Bronchial epithelial cell (primary cell): ENCODE results near the gene LRFN5. TPM values are rescaled to one million over a fixed set of nuclear protein-coding genes. Genes with fewer than 3 reads are reported as not detected.

Source experiments
- DNase-seq: peaks from one replicate; pipeline ENCODE4 v3.0.0-alpha.2; 2010; ENCODE audit warnings: low read depth
- FAIRE-seq: peaks from 2 replicates; lab custom pipeline; 2011; peaks lifted over from hg19 to GRCh38; lab: Jason Lieb, UNC
- H3K27me3 ChIP-seq: 2 replicates; pipeline ENCODE4 v1.5.1; 2011; ENCODE audit warnings: low read length; ENCODE audit not compliant: control insufficient read depth, insufficient read depth
- H3K36me3 ChIP-seq: 2 replicates; pipeline ENCODE4 v1.5.1; 2011; ENCODE audit warnings: low read length; ENCODE audit not compliant: control insufficient read depth, insufficient read depth
- H3K4me3 ChIP-seq: 2 replicates; pipeline ENCODE4 v1.5.1; 2011; ENCODE audit warnings: mild to moderate bottlenecking, low read depth, low read length, control low read depth
- total RNA-seq: library from RNA; depleted of rRNA; stranded (reverse); fragments of >200 nt; gene quantifications from 2 replicates; pipeline ENCODE4 v1.2.1, GENCODE V29; 2014
- TF ChIP-seq, protein P1 (sequence below): IDR thresholded peaks from 2 replicates; pipeline ENCODE4 v1.5.1; 2011; ENCODE audit warnings: mild to moderate bottlenecking, moderate library complexity, low read length, control low read depth, inconsistent platforms; ENCODE audit not compliant: insufficient read depth, severe bottlenecking

Gene LRFN5
- total RNA-seq, 1 donor from 2014 or later, result under 0.01 TPM

DNA sequence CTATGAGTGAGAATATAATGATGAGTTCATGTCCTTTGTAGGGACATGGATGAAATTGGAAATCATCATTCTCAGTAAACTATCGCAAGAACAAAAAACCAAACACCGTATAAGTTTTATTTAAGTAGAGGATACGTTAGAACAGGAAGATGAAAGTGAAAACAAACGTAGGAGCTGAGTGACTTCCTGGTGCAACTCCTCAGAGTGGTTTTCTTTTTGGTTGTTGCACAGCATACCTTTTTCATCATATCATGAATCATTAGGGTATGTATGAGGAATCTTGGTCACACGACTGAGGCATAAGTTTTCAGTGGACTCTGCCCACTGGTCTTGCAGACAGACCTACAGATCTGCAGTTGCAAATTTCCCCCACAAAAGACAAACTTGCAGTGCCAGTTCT is 199.0 kb downstream of the LRFN5 start:
- FAIRE-seq, result no peak
- TF ChIP-seq, protein P1, sequence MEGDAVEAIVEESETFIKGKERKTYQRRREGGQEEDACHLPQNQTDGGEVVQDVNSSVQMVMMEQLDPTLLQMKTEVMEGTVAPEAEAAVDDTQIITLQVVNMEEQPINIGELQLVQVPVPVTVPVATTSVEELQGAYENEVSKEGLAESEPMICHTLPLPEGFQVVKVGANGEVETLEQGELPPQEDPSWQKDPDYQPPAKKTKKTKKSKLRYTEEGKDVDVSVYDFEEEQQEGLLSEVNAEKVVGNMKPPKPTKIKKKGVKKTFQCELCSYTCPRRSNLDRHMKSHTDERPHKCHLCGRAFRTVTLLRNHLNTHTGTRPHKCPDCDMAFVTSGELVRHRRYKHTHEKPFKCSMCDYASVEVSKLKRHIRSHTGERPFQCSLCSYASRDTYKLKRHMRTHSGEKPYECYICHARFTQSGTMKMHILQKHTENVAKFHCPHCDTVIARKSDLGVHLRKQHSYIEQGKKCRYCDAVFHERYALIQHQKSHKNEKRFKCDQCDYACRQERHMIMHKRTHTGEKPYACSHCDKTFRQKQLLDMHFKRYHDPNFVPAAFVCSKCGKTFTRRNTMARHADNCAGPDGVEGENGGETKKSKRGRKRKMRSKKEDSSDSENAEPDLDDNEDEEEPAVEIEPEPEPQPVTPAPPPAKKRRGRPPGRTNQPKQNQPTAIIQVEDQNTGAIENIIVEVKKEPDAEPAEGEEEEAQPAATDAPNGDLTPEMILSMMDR, result no peak
- DNase-seq, result no peak
- H3K4me3 ChIP-seq, result no peak overlapping the region
- no peaks in the 10 kb centered on the region for H3K27me3 ChIP-seq
- no peaks in the 10 kb centered on the region for H3K36me3 ChIP-seq

DNA sequence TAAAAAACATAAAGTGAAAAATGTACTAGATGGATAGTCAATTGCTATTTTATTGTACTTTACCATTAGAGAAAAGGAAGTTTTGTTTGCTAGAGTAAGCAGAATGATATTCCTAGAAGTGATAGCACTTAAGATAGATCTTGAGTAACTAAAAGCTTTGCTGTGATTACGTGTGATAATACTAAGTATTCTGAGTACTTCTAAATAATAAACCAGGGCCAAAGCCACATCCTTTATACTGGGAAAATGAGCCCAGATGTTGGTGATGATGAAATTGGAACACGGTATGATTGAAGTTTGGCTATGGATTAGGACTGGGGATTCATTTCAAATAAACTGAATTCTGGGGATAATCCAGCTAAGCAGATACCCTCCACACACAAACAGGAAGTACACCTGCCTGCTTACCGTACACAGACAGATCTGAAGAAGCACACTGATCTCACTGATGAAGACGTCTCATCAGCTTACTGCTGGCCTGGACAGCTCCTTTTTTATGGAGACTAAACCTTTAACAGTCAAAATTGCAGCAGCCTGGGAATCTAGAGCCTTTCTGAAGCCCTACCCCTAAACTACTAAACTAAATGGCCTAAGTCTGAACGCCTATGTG is 199.8 kb downstream of the LRFN5 start:
- no peak for FAIRE-seq
- TF ChIP-seq, protein P1, result no peak

DNA sequence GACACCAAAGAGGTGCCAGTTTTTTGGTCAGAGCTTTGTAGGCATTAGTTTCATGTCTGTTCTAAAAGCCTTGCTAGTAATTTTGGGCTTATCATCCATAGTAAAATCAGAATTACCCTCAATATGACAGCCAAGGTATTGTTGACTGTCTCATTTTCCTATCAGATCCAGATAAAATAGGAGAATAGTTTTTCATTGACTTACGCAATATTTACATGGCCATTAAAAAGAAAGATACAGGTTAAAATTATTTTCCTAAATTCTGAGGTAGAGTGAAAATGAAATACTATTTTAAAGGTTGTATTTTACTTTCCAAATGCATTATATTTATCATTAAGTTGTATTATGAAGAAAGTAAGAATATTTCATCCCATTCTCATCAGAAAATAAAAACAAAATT is 203.7 kb downstream of the LRFN5 start:
- Histone ChIP-seq H3K4me3 (no peak overlapping the region), H3K36me3 (no peaks in the 10 kb centered on the region), H3K27me3 (no peaks in the 10 kb centered on the region)
- DNase-seq (no peak), FAIRE-seq (no peak)
- TF ChIP-seq, protein P1, result no peak

More for the DNA sequence above, 199.8 kb downstream of the LRFN5 start:
- Histone ChIP-seq H3K27me3 (no peaks in the 10 kb centered on the region), H3K4me3 (no peak overlapping the region), H3K36me3 (no peaks in the 10 kb centered on the region)
- no peak for DNase-seq

DNA sequence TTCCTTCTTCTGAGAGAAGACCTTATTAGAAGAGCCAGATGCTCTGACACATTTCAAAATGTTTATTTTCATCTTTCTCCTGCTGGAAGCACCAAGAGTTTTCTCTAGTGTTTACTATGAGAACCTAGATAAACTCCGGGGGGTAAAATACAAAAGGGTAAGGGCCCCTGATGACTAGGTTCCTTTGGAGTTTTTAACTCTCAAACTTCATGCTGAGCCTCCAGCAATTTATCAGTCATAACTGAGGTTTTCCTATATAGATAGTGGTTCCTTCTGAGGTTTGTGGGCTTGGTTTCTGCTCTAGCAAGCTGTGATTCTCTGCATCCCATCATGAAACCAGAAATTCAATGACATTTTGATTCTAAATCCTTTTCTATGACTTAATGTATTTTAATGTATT is 210.9 kb downstream of the LRFN5 start:
- DNase-seq (no peak), FAIRE-seq (no peak)
- TF ChIP-seq, protein P1, result no peak
- H3K27me3 ChIP-seq, result no peaks in the 10 kb centered on the region
- H3K4me3 ChIP-seq, result no peak overlapping the region
- H3K36me3 ChIP-seq, result no peaks in the 10 kb centered on the region

DNA sequence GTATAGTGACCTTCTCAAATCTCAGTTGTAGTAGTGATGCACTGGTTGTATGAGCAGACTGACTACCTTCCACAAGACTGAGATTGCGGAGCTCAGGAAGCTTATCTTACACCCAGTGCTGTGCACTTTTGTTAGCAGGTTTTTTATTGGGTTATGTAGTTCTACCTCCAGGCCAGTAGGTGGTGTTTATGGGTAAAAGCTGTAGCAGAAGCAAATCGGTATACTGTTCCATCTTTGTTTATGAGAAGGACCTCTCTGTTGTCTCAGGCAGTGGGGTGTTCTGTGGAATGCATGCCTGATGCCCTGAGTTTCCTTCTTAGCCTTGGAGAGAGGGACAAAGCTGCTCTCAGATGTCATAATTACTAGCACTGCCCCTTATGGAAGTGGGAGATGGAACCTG is 217.8 kb downstream of the LRFN5 start:
- FAIRE-seq, result no peak
- Histone ChIP-seq H3K36me3 (no peaks in the 10 kb centered on the region), H3K27me3 (no peaks in the 10 kb centered on the region), H3K4me3 (no peak overlapping the region)
- no peak for DNase-seq
- TF ChIP-seq, protein P1, result no peak

DNA sequence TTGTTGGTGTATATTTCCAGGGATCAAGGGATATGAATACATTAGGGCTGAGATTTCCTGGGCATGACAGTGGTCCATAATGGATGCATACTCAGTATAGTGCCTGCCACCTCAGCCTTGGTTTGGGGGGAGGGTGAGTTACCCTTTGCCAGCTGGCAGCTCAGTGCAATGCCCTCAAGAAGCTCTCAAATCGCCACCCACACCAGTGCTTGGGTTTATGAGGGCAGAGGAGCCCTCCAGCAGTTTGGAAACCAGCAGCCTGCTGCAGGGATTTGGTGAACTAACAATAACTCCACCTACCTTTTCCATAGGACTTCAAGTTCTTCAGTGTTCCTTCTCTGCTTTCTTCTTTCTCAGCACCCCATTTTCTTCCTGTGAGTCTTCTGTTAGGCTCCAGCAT is 218.9 kb downstream of the LRFN5 start:
- TF ChIP-seq, protein P1, result no peak
- no peak overlapping the region for H3K4me3 ChIP-seq
- H3K36me3 ChIP-seq, result no peaks in the 10 kb centered on the region
- DNase-seq (no peak), FAIRE-seq (no peak)
- H3K27me3 ChIP-seq, result no peaks in the 10 kb centered on the region
